IMR-90 (cell line): ENCODE results near the gene EGFL8. TPM values are rescaled to one million over a fixed set of nuclear protein-coding genes. Genes with fewer than 3 reads are reported as not detected.

Experiments used
- ATAC-seq: fragments of 200-7000 bp; cut with Tn5 transposase; 2 replicates; pipeline ENCODE4 v1.9.1; 2020; ENCODE audit warnings: low read depth, mild to moderate bottlenecking, moderate library complexity
- BruUV-seq: library from RNA; stranded (reverse); fragments of 400-500 nt; replicated peaks from 2 replicates; lab custom pipeline; 2021; lab: Mats Ljungman, UMichigan
- CTCF ChIA-PET: fragments of 300-600 bp; formaldehyde crosslinking; extraction: SDS; loops from one replicate; lab custom pipeline; 2021; ENCODE audit warnings: antibody characterized with exemption; lab: Yijun Ruan, JAX
- POLR2A ChIA-PET: fragments of 300-600 bp; sonication (Branson Sonifier 250); formaldehyde crosslinking; loops from one replicate; lab custom pipeline; 2022; ENCODE audit warnings: antibody characterized with exemption; ENCODE audit not compliant: unreplicated experiment; lab: Charles Lee
- DNase-seq: peaks from one replicate; pipeline ENCODE4 v3.0.0; 2013
- H2AFZ ChIP-seq: replicated peaks from 2 replicates; pipeline ENCODE3; 2013; ENCODE audit warnings: low read length, mild to moderate bottlenecking; ENCODE audit not compliant: poor library complexity
- H2AK5ac ChIP-seq: 2 replicates; pipeline ENCODE4 v1.6.1; 2013; ENCODE audit warnings: low read depth, low read length, inconsistent platforms
- H2AK9ac ChIP-seq: replicated peaks from 2 replicates; pipeline ENCODE3; 2013; ENCODE audit warnings: mild to moderate bottlenecking, low read depth, low read length, moderate library complexity; ENCODE audit not compliant: poor library complexity
- H2BK120ac ChIP-seq: 2 replicates; pipeline ENCODE4 v1.6.1; 2013; ENCODE audit warnings: low read depth, low read length, inconsistent platforms
- H2BK15ac ChIP-seq: 3 replicates; pipeline ENCODE4 v1.6.1; 2013; ENCODE audit warnings: low read depth, low read length, inconsistent platforms
- H2BK20ac ChIP-seq: 2 replicates; pipeline ENCODE4 v1.6.1; 2013; ENCODE audit warnings: low read depth, mild to moderate bottlenecking, inconsistent platforms, low read length, moderate library complexity
- H2BK5ac ChIP-seq: 2 replicates; pipeline ENCODE4 v1.6.1; 2013; ENCODE audit warnings: mild to moderate bottlenecking, low read depth, low read length, inconsistent platforms; ENCODE audit not compliant: poor library complexity, severe bottlenecking
- H3K14ac ChIP-seq: replicated peaks from 2 replicates; pipeline ENCODE4 v1.6.1; 2013; ENCODE audit warnings: low read depth, low read length, inconsistent platforms
- H3K18ac ChIP-seq: 2 replicates; pipeline ENCODE4 v1.6.1; 2013; ENCODE audit warnings: low read depth, low read length, control low read depth
- H3K23ac ChIP-seq: 2 replicates; pipeline ENCODE4 v1.6.1; 2013; ENCODE audit warnings: low read depth, low read length, inconsistent platforms
- H3K27ac ChIP-seq: 2 replicates; pipeline ENCODE4 v1.5.1; 2013; ENCODE audit warnings: mild to moderate bottlenecking, control low read depth, low read length; ENCODE audit not compliant: insufficient read depth
- H3K27me3 ChIP-seq: 2 replicates; pipeline ENCODE4 v1.6.1; 2013; ENCODE audit warnings: low read length; ENCODE audit not compliant: control insufficient read depth, insufficient read depth
- H3K36me3 ChIP-seq: 2 replicates; pipeline ENCODE4 v1.6.1; 2013; ENCODE audit warnings: low read length, mixed read lengths; ENCODE audit not compliant: control insufficient read depth, insufficient read depth
- H3K4ac ChIP-seq: 2 replicates; pipeline ENCODE4 v1.6.1; 2013; ENCODE audit warnings: low read depth, low read length, inconsistent platforms
- H3K4me1 ChIP-seq: 2 replicates; pipeline ENCODE4 v1.6.1; 2013; ENCODE audit warnings: low read length, mixed read lengths; ENCODE audit not compliant: control insufficient read depth, insufficient read depth
- H3K4me2 ChIP-seq: 2 replicates; pipeline ENCODE4 v1.6.1; 2013; ENCODE audit warnings: low read depth, mild to moderate bottlenecking, control low read depth, low read length, moderate library complexity
- H3K4me3 ChIP-seq: 2 replicates; pipeline ENCODE4 v1.5.1; 2013; ENCODE audit warnings: low read depth, mild to moderate bottlenecking, control low read depth, low read length, moderate library complexity; ENCODE audit not compliant: insufficient read depth
- H3K56ac ChIP-seq: 2 replicates; pipeline ENCODE4 v1.6.1; 2013; ENCODE audit warnings: low read length, inconsistent platforms; ENCODE audit not compliant: insufficient read depth; ENCODE audit errors: extremely low read depth
- H3K79me1 ChIP-seq, 2 experiments: 2 replicates each; pipeline ENCODE4 v1.6.1; 2013; ENCODE audit warnings: low read length in 2 of 2, inconsistent platforms in 1 of 2, low read depth in 1 of 2
- H3K9ac ChIP-seq: 2 replicates; pipeline ENCODE4 v1.6.1; 2013; ENCODE audit warnings: low read depth, low read length, control low read depth
- H3K9me1 ChIP-seq: 2 replicates; pipeline ENCODE4 v1.6.1; 2013; ENCODE audit warnings: low read length, inconsistent platforms; ENCODE audit not compliant: insufficient read depth
- H3K9me3 ChIP-seq: 2 replicates; pipeline ENCODE4 v1.6.1; 2013; ENCODE audit warnings: low read length; ENCODE audit not compliant: control insufficient read depth, insufficient read depth
- H4K20me1 ChIP-seq: 2 replicates; pipeline ENCODE4 v1.6.1; 2013; ENCODE audit warnings: low read length, inconsistent platforms; ENCODE audit not compliant: insufficient read depth
- H4K5ac ChIP-seq: 2 replicates; pipeline ENCODE4 v1.6.1; 2013; ENCODE audit warnings: mild to moderate bottlenecking, low read depth, low read length, control low read depth
- H4K8ac ChIP-seq, 2 experiments: 2 replicates each; pipeline ENCODE4 v1.6.1; 2013; ENCODE audit warnings: low read depth in 2 of 2, low read length in 2 of 2, control low read depth in 1 of 2, inconsistent platforms in 1 of 2
- H4K91ac ChIP-seq: 2 replicates; pipeline ENCODE4 v1.6.1; 2013; ENCODE audit warnings: low read depth, low read length, inconsistent platforms; ENCODE audit not compliant: insufficient read depth
- BHLHE40 ChIP-seq: fragments of 150-350 bp; IDR thresholded peaks from 2 replicates; pipeline ENCODE4 v1.6.1; 2016; ENCODE audit warnings: mild to moderate bottlenecking, low read depth, low read length
- CTCF ChIP-seq: conservative IDR thresholded peaks from 2 replicates; pipeline ENCODE4 v1.5.1; 2012; ENCODE audit warnings: mild to moderate bottlenecking, low read depth, low read length, improper control_type of control experiment
- MAZ ChIP-seq: IDR thresholded peaks from 2 replicates; pipeline ENCODE4 v1.6.1; 2012; ENCODE audit warnings: low read depth, mild to moderate bottlenecking, low read length, improper control_type of control experiment, moderate library complexity, borderline replicate concordance
- MXI1 ChIP-seq: IDR thresholded peaks from 2 replicates; pipeline ENCODE4 v1.6.1; 2012; ENCODE audit warnings: low read depth, mild to moderate bottlenecking, low read length, moderate library complexity, borderline replicate concordance
- POLR2A ChIP-seq: IDR thresholded peaks from 2 replicates; pipeline ENCODE4 v1.6.1; 2012; ENCODE audit warnings: mild to moderate bottlenecking, low read depth, low read length
- RAD21 ChIP-seq: IDR thresholded peaks from 2 replicates; pipeline ENCODE4 v1.6.1; 2012; ENCODE audit warnings: low read length, improper control_type of control experiment
- RCOR1 ChIP-seq: IDR thresholded peaks from 2 replicates; pipeline ENCODE4 v1.6.1; 2012; ENCODE audit warnings: mild to moderate bottlenecking, low read length, improper control_type of control experiment; ENCODE audit not compliant: insufficient replicate concordance
- RFX5 ChIP-seq: IDR thresholded peaks from 2 replicates; pipeline ENCODE4 v1.8.0; 2012; ENCODE audit warnings: low read depth, mild to moderate bottlenecking, low read length, moderate library complexity
- SMC3 ChIP-seq: fragments of 150-350 bp; IDR thresholded peaks from 2 replicates; pipeline ENCODE4 v1.6.1; 2016; ENCODE audit warnings: low read depth, mild to moderate bottlenecking, antibody characterized with exemption, low read length, moderate library complexity
- WGBS, 2 experiments: methylation state at CpG; one replicate each; pipeline versions ENCODE4 v1.1.5 to v1.1.7; 2013; ENCODE audit warnings: missing lambda C conversion rate in 2 of 2; ENCODE audit not compliant: insufficient read length in 1 of 2; ENCODE audit errors: extremely low coverage in 2 of 2; 5-methylcytosine and 5-hydroxymethylcytosine counted together
- dilution Hi-C: fragments of 300-500 bp; cut with HindIII; formaldehyde crosslinking; loops from one replicate; pipeline ENCODE4 v1.14.3; 2018; ENCODE audit warnings: low sequenced_read_pairs; ENCODE audit not compliant: unreplicated experiment
- in situ Hi-C: fragments of 300-500 bp; cut with MboI; formaldehyde crosslinking; loops from 3 replicates; pipeline ENCODE4 v1.14.3; 2019; ENCODE audit warnings: low sequenced_read_pairs, inconsistent platforms, mixed read lengths
- intact Hi-C: fragments of 100-400 bp; cut with micrococcal nuclease; formaldehyde crosslinking; loops from 2 replicates; pipeline ENCODE4 v1.10.0; 2022
- polyA plus RNA-seq, 3 experiments: library from polyadenylated mRNA; depleted of rRNA; stranded (reverse); fragments of >200 nt; gene quantifications; 2 replicates each; pipeline ENCODE4 v1.2.3, GENCODE V29; 2012; ENCODE audit warnings: low replicate concordance in 1 of 3
- total RNA-seq: library from RNA; depleted of rRNA; stranded (reverse); fragments of >200 nt; gene quantifications from 2 replicates; pipeline ENCODE4 v1.2.3, GENCODE V29; 2012

Gene EGFL8
- total and polyA plus RNA-seq, 2 of the 4 experiments (the other 2 are of a cell fraction): 0.18 to 4.7 TPM

GRCh38 chr6:32154514-32155161, 9.8 kb upstream of the EGFL8 start:
- ATAC-seq: peak; percentile 50

More at GRCh38 chr6:32154514-32155161, 9.8 kb upstream of the EGFL8 start:
- peak overlapping the region; percentile 79 for H3K4me2 ChIP-seq
- peak overlapping the region; percentile 86; the same call in 1 of the 2 replicates for H4K91ac ChIP-seq
- peak overlapping the region; percentile 70 for H3K9ac ChIP-seq
- TF ChIP-seq RAD21: peak; percentile 72
- TF ChIP-seq POLR2A: no peak
- TF ChIP-seq SMC3: peak; percentile 60
- TF ChIP-seq MXI1: peak; percentile 63; the same call in 1 of the 2 replicates
- no peak for TF ChIP-seq BHLHE40
- no peak for TF ChIP-seq MAZ
- no peak for TF ChIP-seq RCOR1
- peak; percentile 56 for TF ChIP-seq CTCF
- no peak for TF ChIP-seq RFX5
- peaks cover 23% of the 10 kb centered on the region for H3K4me1 ChIP-seq
- POLR2A ChIA-PET: no interaction called here
- peak overlapping the region; percentile 87 for H3K14ac ChIP-seq
- peaks cover 6 to 34% of the 10 kb centered on the region in 2 experiments for H3K79me1 ChIP-seq
- H4K8ac ChIP-seq: peak overlapping the region; percentile 75 to 96
- H2AFZ ChIP-seq: peak overlapping the region; percentile 96
- 0 out of 3 replicates have a peak overlapping the region, but pooled peaks have one; percentile 16 for H2BK15ac ChIP-seq
- peaks cover 11% of the 10 kb centered on the region for H3K36me3 ChIP-seq
- no peaks in the 10 kb centered on the region for H3K9me3 ChIP-seq
- no peak overlapping the region; the same call in 1 of the 2 replicates for H2BK20ac ChIP-seq
- H3K56ac ChIP-seq: 0 out of 2 replicates have a peak overlapping the region, but pooled peaks have one; percentile 78
- peak overlapping the region; percentile 78 for H2BK120ac ChIP-seq
- peak overlapping the region; percentile 51; the same call in 1 of the 2 replicates for H4K5ac ChIP-seq
- WGBS, 2 experiments: 2% methylated on average over 19 of the region's 34 CpGs; no CpG with 5 or more reads in 1 of the 2 experiments
- peak overlapping the region; percentile 57; the same call in 1 of the 2 replicates for H2AK5ac ChIP-seq
- H3K9me1 ChIP-seq: 0 out of 2 replicates have a peak, but pooled peaks cover 4% of the 10 kb centered on the region
- peak overlapping the region; percentile 84 for H3K27ac ChIP-seq
- peak overlapping the region; percentile 82 for H2BK5ac ChIP-seq
- CTCF ChIA-PET: interaction anchor here (1.0 to 1.1 kb wide), 2 partner anchors 40 to 45 kb away, joined by 3 read pairs; partner anchors contain the start of gene TNXB
- intact Hi-C loops: loop anchor here (1.0 to 10.0 kb wide), 6 partner anchors 35 to 252 kb away; partner anchors contain the start of genes SKIC2 and ZBTB12
- dilution Hi-C loops: no loop called here
- H4K20me1 ChIP-seq: no peaks in the 10 kb centered on the region
- peak overlapping the region; percentile 84 for H3K4ac ChIP-seq
- BruUV-seq: no TSS peak
- peak overlapping the region; percentile 98 for H2AK9ac ChIP-seq
- H3K27me3 ChIP-seq: no peaks in the 10 kb centered on the region
- H3K4me3 ChIP-seq: peak overlapping the region; percentile 67
- peak overlapping the region; percentile 75 for H3K23ac ChIP-seq
- in situ Hi-C loops: loop anchor here (5.0 kb wide), 1 partner anchor 37 kb away; no protein-coding TSS in a partner anchor
- H3K18ac ChIP-seq: no peak overlapping the region; the same call in 1 of the 2 replicates
- peak; percentile 71 for DNase-seq
